Measurements from ENCODE around the gene IL3. TPM values are rescaled to one million over a fixed set of nuclear protein-coding genes. Genes with fewer than 3 reads are reported as not detected.

Gene IL3
- total RNA-seq, 4 donors from 2014 or later: not detected

DNA sequence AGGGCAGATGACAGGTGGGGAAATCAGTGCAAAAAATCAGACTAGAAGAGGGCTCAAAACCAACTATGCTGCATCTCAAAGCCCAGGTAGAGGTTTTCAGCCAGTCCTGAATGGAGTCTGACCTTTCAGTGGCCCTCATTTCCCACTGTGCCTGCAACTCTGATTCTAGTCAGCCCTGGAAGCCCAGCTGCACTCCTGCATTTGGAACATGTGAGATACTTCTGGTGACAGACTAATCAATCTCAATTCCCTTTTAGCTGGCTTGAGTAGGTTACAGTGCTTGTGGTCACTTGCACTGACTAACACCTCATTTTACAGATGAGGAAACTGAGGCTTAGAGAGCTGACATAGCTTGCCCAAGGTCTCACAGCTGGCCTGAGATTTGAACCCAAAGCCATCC lies 41.1 kb upstream of the IL3 start:
- peak; percentile 45 for DNase-seq (ENCODE audit: extremely low spot score)
- no peak overlapping the region for H3K4me3 ChIP-seq
- TF ChIP-seq, protein P1, sequence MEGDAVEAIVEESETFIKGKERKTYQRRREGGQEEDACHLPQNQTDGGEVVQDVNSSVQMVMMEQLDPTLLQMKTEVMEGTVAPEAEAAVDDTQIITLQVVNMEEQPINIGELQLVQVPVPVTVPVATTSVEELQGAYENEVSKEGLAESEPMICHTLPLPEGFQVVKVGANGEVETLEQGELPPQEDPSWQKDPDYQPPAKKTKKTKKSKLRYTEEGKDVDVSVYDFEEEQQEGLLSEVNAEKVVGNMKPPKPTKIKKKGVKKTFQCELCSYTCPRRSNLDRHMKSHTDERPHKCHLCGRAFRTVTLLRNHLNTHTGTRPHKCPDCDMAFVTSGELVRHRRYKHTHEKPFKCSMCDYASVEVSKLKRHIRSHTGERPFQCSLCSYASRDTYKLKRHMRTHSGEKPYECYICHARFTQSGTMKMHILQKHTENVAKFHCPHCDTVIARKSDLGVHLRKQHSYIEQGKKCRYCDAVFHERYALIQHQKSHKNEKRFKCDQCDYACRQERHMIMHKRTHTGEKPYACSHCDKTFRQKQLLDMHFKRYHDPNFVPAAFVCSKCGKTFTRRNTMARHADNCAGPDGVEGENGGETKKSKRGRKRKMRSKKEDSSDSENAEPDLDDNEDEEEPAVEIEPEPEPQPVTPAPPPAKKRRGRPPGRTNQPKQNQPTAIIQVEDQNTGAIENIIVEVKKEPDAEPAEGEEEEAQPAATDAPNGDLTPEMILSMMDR (IDR thresholded peaks at IDR 0.05): no peak
- TF ChIP-seq EP300 (IDR thresholded peaks at IDR 0.05) (no peak), POLR2A (IDR thresholded peaks at IDR 0.05; ENCODE audit: low read depth) (no peak), POLR2AphosphoS5 (IDR thresholded peaks at IDR 0.05) (no peak)
- no peaks in the 10 kb centered on the region for H3K36me3 ChIP-seq
- peaks cover 0 to 19% (median 5%) of the 10 kb centered on the region in 4 donors for H3K27me3 ChIP-seq
- no peaks in the 10 kb centered on the region for H3K4me1 ChIP-seq
- H3K9me3 ChIP-seq: no peaks in the 10 kb centered on the region
- intact Hi-C loops (cut with DNase I): no loop called here
- no peak overlapping the region for H3K27ac ChIP-seq (replicated peaks in 1 of 4)

DNA sequence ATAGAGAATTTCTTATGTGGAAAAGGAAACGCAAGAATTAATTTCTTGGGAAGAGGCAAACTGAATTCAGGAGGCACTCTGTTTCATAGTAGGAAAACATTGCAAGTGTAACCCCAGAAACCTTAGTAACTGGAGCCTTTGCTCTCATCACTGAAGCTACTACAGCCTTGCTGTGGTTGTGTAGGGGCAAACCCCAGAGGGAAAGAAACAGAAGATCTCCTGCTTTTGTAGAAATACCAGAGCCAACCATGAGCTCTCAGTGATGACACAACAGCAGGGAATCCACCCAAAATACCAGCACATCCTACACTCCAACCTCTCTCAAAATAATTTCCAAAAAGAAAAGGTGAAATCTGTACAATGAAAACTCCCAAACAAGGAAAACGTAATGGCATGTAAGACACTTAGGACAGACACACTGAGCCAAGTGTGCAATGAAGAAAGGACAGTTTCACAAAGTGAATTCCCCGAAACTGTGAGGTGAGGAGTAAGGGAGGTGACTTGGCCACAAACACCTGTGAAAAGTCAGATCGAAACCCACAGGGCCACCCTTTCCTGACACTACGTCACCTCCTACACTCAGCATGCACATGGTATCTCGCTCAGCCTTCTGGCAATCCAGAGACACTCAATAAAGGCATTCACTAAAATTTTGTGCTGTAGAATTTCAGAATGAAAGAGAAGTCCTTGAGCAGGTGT lies 40.4 kb upstream of the IL3 start:
- H3K9me3 ChIP-seq: no peaks in the 10 kb centered on the region
- H3K4me3 ChIP-seq: no peak overlapping the region
- 87% methylated on average over 6 of the region's 6 CpGs for WGBS
- DNase-seq (ENCODE audit: extremely low spot score): peak; percentile 86
- intact Hi-C loops (cut with DNase I): no loop called here
- H3K27ac ChIP-seq (replicated peaks in 1 of 4): no peak overlapping the region
- TF ChIP-seq POLR2AphosphoS5 (IDR thresholded peaks at IDR 0.05): no peak
- TF ChIP-seq, protein P1 (IDR thresholded peaks at IDR 0.05): no peak
- no peaks in the 10 kb centered on the region for H3K36me3 ChIP-seq
- no peaks in the 10 kb centered on the region for H3K4me1 ChIP-seq
- H3K27me3 ChIP-seq: peaks cover 0 to 19% (median 5%) of the 10 kb centered on the region in 4 donors

DNA sequence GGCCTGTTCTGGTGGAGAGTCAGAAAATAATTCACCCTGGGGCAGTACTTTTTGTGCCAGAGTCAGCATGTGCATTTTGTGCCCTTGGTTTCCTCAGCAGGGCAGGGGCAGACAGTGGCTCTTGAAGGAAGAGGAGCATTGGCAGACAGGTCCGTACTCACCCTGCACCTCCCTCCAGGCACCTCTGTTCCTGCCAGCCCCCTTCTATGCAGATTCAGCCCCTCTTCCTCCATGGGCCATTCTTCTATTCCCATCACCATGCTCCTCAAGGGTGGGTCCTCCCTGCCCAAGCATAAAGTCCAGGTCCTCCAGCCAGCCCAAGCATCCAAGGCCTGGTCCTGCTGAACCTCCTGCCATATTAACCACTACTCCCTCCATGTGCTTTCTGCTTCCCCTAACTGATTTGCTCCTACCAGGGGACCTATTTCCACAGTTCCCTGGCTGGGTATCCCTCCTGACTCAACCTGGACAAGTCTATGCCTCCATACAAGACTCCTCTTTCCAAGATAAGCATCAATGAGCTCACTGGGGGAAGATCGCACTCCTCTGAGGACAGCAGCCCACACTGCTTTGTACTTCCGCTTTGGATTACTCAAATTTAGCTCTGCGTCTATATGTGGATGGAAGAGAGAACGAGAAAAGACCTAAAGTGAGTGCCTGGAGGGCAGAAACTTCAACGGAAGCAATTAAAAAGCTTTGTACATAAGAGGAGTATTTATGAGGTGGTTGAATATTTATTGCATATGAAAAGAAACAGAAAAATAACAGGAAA lies 39.7 kb upstream of the IL3 start:
- 86% methylated on average over 6 of the region's 6 CpGs for WGBS
- H3K4me1 ChIP-seq: no peaks in the 10 kb centered on the region
- H3K9me3 ChIP-seq: no peaks in the 10 kb centered on the region
- no peaks in the 10 kb centered on the region for H3K36me3 ChIP-seq
- TF ChIP-seq POLR2AphosphoS5 (IDR thresholded peaks at IDR 0.05) (no peak), POLR2A (IDR thresholded peaks at IDR 0.05; ENCODE audit: low read depth) (no peak), EP300 (IDR thresholded peaks at IDR 0.05) (no peak)
- TF ChIP-seq, protein P1 (IDR thresholded peaks at IDR 0.05): no peak
- peaks cover 0 to 15% (median 5%) of the 10 kb centered on the region in 4 donors for H3K27me3 ChIP-seq
- intact Hi-C loops (cut with DNase I): no loop called here
- no peak overlapping the region for H3K4me3 ChIP-seq
- no peak overlapping the region for H3K27ac ChIP-seq (replicated peaks in 1 of 4)
- peak; percentile 89 for DNase-seq (ENCODE audit: extremely low spot score)

DNA sequence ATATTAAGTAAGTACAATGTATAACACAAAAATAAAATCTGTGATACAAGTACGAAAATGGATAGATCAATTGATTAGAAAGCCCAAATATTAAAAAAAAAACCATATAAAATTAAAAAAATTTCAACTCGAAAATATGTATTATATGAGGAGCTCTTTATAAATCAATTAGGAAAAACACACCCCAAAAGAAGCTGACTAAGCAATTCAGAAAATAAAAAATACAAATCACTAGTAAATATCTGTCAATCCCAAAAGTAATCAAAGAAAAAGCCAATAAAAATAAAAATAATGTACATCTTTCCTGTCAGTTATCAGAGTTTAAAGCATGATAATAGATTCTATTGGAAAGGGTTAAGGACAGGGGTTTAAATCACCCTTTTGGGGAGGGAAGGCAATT lies 38.8 kb upstream of the IL3 start:
- intact Hi-C loops (cut with DNase I): no loop called here
- TF ChIP-seq, protein P1 (IDR thresholded peaks at IDR 0.05): no peak
- no peak for TF ChIP-seq POLR2A (IDR thresholded peaks at IDR 0.05; ENCODE audit: low read depth)
- no peak for TF ChIP-seq POLR2AphosphoS5 (IDR thresholded peaks at IDR 0.05)
- TF ChIP-seq EP300 (IDR thresholded peaks at IDR 0.05): no peak
- DNase-seq (ENCODE audit: extremely low spot score): no peak
- Histone ChIP-seq H3K4me1 (no peaks in the 10 kb centered on the region), H3K9me3 (no peaks in the 10 kb centered on the region), H3K27me3 (peaks cover 0 to 19% (median 5%) of the 10 kb centered on the region in 4 donors), H3K4me3 (no peak overlapping the region), H3K27ac (replicated peaks in 1 of 4) (no peak overlapping the region), H3K36me3 (no peaks in the 10 kb centered on the region)
- WGBS: 67% methylated on average over 2 of the region's 2 CpGs
